PFSK-1 (cell line): ENCODE measurements around the gene PCDHGA6.
"Not testable (repeated sequence)": the region's sequence is repeated elsewhere in the genome, so short reads cannot be mapped to it uniquely, and the experiment has no call there.

Experiments
- FOXP2 ChIP-seq: optimal IDR thresholded peaks from 2 replicates; pipeline ENCODE3; 2011; ENCODE audit warnings: borderline replicate concordance, control low read depth, inconsistent platforms; ENCODE audit not compliant: insufficient read depth; ENCODE audit errors: extremely low read length, extremely low read depth
- POLR2AphosphoS5 ChIP-seq: IDR thresholded peaks from 2 replicates; pipeline ENCODE4 v1.6.1; 2012; ENCODE audit warnings: low read depth, mild to moderate bottlenecking, control low read depth, low read length, moderate library complexity
- SIN3A ChIP-seq: IDR thresholded peaks from 2 replicates; pipeline ENCODE4 v1.6.1; 2012; ENCODE audit warnings: mild to moderate bottlenecking, low read length, moderate library complexity, borderline replicate concordance; ENCODE audit not compliant: insufficient read depth
- TAF1 ChIP-seq: IDR thresholded peaks from 2 replicates; pipeline ENCODE4 v1.6.1; 2012; ENCODE audit warnings: low read length, control low read depth, borderline replicate concordance; ENCODE audit not compliant: insufficient read depth
- TF ChIP-seq, protein P1 (sequence below), 2 experiments: IDR thresholded peaks; 2 replicates each; pipeline versions ENCODE4 v1.6.1 to v1.8.0; 2011 to 2012; ENCODE audit warnings: low read depth in 2 of 2, low read length in 2 of 2, control low read depth in 1 of 2, inconsistent platforms in 1 of 2, mild to moderate bottlenecking in 1 of 2, moderate library complexity in 1 of 2; ENCODE audit not compliant: insufficient read depth in 1 of 2

The PCDHGA6 gene

DNA sequence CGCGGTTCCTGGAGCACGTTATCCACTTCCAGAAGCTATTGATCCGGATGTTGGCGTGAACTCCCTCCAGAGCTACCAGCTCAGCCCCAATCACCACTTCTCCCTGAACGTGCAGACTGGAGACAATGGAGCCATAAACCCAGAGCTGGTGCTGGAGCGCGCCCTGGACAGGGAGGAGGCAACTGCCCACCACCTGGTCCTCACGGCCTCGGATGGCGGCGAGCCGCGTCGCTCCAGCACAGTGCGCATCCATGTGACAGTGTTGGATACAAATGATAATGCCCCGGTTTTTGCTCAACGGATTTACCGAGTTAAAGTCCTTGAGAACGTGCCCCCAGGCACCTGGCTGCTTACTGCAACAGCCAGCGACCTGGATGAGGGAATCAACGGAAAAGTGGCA lies 29.7 kb downstream of the PCDHGA6 start:
- TF ChIP-seq POLR2AphosphoS5, result no peak
- no peak for TF ChIP-seq TAF1
- TF ChIP-seq SIN3A, result no peak
- TF ChIP-seq, protein P1, sequence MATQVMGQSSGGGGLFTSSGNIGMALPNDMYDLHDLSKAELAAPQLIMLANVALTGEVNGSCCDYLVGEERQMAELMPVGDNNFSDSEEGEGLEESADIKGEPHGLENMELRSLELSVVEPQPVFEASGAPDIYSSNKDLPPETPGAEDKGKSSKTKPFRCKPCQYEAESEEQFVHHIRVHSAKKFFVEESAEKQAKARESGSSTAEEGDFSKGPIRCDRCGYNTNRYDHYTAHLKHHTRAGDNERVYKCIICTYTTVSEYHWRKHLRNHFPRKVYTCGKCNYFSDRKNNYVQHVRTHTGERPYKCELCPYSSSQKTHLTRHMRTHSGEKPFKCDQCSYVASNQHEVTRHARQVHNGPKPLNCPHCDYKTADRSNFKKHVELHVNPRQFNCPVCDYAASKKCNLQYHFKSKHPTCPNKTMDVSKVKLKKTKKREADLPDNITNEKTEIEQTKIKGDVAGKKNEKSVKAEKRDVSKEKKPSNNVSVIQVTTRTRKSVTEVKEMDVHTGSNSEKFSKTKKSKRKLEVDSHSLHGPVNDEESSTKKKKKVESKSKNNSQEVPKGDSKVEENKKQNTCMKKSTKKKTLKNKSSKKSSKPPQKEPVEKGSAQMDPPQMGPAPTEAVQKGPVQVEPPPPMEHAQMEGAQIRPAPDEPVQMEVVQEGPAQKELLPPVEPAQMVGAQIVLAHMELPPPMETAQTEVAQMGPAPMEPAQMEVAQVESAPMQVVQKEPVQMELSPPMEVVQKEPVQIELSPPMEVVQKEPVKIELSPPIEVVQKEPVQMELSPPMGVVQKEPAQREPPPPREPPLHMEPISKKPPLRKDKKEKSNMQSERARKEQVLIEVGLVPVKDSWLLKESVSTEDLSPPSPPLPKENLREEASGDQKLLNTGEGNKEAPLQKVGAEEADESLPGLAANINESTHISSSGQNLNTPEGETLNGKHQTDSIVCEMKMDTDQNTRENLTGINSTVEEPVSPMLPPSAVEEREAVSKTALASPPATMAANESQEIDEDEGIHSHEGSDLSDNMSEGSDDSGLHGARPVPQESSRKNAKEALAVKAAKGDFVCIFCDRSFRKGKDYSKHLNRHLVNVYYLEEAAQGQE (IDR thresholded peaks at IDR 0.05; ENCODE audit: insufficient read depth in 1 of 2, low read depth in 2 of 2, low read length in 2 of 2), result no peak
- no peak for TF ChIP-seq FOXP2

DNA sequence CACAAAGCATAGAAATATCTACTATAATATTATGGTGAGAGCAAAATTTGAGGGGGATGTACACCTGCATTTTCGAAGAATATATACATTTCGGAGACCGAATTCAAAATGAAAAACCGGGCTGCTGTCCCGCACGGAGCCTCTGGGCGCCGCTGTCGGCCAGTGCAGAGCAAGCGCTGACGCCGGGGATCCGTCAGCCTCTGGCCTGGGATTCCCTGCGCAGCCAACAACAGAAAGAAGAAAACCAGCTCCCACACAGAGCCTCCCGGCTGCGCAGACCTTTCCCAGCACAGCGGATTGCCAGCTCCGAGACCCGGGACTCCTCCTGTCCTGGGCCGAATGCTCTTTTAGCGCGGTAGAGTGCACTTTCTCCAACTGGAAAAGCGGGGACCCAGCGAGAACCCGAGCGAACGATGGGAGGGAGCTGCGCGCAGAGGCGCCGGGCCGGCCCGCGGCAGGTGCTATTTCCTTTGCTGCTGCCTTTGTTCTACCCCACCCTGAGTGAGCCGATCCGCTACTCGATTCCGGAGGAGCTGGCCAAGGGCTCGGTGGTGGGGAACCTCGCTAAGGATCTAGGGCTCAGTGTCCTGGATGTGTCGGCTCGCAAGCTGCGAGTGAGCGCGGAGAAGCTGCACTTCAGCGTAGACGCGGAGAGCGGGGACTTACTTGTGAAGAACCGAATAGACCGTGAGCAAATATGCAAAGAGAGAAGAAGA lies 34.3 kb downstream of the PCDHGA6 start, which contains the start of gene PCDHGB6:
PCDHGB6 (plus strand) TSS at position 232 of the 716 bp plus-strand sequence; CDS start at position 414, 182 bp downstream.
- not testable (repeated sequence) for TF ChIP-seq TAF1, POLR2AphosphoS5
- TF ChIP-seq, protein P1 (IDR thresholded peaks at IDR 0.05; ENCODE audit: insufficient read depth in 1 of 2, low read depth in 2 of 2, low read length in 2 of 2), result not testable (repeated sequence)

DNA sequence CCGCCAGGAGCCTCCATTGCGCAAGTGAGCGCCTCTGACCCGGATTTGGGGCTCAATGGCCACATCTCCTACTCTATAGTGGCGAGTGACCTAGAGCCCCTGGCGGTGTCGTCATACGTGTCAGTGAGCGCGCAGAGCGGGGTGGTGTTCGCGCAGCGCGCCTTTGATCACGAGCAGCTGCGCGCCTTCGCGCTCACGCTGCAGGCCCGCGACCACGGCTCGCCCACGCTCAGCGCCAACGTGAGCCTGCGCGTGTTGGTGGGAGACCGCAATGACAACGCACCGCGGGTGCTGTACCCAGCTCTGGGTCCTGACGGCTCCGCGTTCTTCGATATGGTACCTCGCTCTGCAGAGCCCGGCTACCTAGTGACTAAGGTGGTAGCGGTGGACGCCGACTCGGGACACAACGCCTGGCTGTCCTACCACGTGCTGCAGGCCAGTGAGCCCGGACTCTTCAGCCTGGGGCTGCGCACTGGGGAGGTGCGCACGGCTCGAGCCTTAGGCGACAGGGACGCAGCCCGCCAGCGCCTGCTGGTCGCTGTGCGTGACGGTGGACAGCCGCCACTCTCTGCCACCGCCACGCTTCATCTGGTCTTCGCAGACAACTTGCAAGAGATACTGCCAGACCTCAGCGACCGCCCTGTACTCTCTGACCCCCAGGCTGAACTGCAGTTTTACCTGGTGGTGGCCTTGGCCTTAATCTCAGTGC lies 36.1 kb downstream of the PCDHGA6 start:
- TF ChIP-seq TAF1, result no peak
- TF ChIP-seq SIN3A, result no peak
- TF ChIP-seq FOXP2, result no peak
- TF ChIP-seq POLR2AphosphoS5, result no peak
- TF ChIP-seq, protein P1 (IDR thresholded peaks at IDR 0.05; ENCODE audit: insufficient read depth in 1 of 2, low read depth in 2 of 2, low read length in 2 of 2), result no peak

DNA sequence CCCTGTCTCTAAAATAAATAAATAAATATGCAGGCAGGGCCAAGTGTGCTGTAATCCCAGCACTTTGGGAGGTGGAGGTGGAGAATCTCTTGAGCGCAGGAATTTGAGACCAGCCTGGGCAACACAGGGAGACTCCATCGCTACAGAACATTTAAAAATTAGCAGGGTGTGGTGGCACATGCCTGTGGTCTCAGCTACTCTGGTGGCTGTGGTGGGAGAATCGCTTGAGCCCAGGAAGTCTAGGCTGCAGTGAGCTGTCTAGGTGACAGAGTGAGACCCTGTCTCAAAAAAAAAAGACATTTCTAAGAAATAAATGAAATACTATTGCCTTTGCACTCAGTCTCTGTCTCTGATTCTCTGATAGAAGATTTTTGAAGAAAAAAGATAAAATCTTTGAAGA lies 37.9 kb downstream of the PCDHGA6 start:
- TF ChIP-seq SIN3A (no peak), FOXP2 (no peak), POLR2AphosphoS5 (no peak), TAF1 (no peak)
- TF ChIP-seq, protein P1 (IDR thresholded peaks at IDR 0.05; ENCODE audit: insufficient read depth in 1 of 2, low read depth in 2 of 2, low read length in 2 of 2), result no peak
